Measurements from ENCODE around the gene BAG5. TPM values are rescaled to one million over a fixed set of nuclear protein-coding genes. Genes with fewer than 3 reads are reported as not detected.

BAG5 gene
- total and polyA plus RNA-seq, 2 donors (not counting 1 experiment from before 2014, with no cell fraction given), result 7.4 to 31.6 TPM

DNA sequence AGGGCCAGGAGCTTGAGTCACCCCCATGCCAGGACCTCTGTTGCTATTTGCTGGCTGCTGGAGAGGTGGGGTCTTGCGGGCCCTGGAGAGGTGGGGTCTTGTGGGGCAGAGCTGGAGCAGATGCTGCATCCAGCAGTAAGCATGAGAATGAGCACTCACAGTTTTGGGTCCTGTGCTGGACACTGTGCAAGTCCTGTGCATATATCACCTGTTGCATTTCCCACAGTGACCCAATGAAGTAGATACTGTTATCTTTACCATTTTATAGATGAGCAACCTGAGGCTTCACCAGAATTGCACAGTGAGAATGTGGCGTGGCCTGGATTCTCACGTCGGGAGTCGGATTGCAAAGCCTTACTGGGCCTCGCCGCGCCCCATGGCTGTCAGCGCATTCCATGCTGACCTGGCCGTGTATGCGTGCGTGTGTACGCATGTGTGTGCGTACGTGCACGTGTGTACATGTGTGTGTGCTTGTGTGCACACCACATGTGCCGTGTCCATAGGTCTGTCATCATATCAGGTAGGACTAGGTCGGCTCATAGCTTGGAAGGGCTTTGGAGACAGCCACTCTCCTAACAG, 12.3 kb upstream of the BAG5 start:
- no peak overlapping the region for H3K4me3 Mint-ChIP-seq
- no peaks in the 10 kb centered on the region for H3K4me1 Mint-ChIP-seq
- H3K9me3 ChIP-seq (ENCODE audit: control extremely low read depth in 1 of 3, control insufficient read depth in 2 of 3, insufficient read depth in 1 of 3, low read length in 2 of 3), result no peaks in the 10 kb centered on the region
- ATAC-seq (ENCODE audit: low read depth), result no peak
- no peak overlapping the region for H3K4me2 ChIP-seq (replicated peaks; ENCODE audit: low read depth, low read length, poor library complexity, severe bottlenecking)
- peaks cover 30% of the 10 kb centered on the region for H3K79me2 ChIP-seq (ENCODE audit: control insufficient read depth, insufficient read depth, low read length)
- H3K9ac ChIP-seq (ENCODE audit: low read length), result no peak overlapping the region
- no peak for TF ChIP-seq EZH2 (IDR thresholded peaks at IDR 0.05; ENCODE audit: borderline replicate concordance, insufficient read depth, low read depth, low read length, poor library complexity, severe bottlenecking)
- TF ChIP-seq, protein P1, sequence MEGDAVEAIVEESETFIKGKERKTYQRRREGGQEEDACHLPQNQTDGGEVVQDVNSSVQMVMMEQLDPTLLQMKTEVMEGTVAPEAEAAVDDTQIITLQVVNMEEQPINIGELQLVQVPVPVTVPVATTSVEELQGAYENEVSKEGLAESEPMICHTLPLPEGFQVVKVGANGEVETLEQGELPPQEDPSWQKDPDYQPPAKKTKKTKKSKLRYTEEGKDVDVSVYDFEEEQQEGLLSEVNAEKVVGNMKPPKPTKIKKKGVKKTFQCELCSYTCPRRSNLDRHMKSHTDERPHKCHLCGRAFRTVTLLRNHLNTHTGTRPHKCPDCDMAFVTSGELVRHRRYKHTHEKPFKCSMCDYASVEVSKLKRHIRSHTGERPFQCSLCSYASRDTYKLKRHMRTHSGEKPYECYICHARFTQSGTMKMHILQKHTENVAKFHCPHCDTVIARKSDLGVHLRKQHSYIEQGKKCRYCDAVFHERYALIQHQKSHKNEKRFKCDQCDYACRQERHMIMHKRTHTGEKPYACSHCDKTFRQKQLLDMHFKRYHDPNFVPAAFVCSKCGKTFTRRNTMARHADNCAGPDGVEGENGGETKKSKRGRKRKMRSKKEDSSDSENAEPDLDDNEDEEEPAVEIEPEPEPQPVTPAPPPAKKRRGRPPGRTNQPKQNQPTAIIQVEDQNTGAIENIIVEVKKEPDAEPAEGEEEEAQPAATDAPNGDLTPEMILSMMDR (IDR thresholded peaks at IDR 0.05), result no peak
- H3K27ac ChIP-seq (ENCODE audit: low read length in 2 of 2), result no peak overlapping the region
- no peak overlapping the region for H3K27ac Mint-ChIP-seq
- WGBS (ENCODE audit: insufficient coverage), result 96% methylated on average over 18 of the region's 18 CpGs
- H3K27me3 ChIP-seq (replicated peaks in 1 of 4; ENCODE audit: control extremely low read depth in 1 of 4, control insufficient read depth in 3 of 4, insufficient read depth in 4 of 4, low read length in 3 of 4), result no peaks in the 10 kb centered on the region
- H2AFZ ChIP-seq (ENCODE audit: insufficient read depth, low read depth, low read length, poor library complexity, severe bottlenecking), result no peak overlapping the region
- no peaks in the 10 kb centered on the region for H3K27me3 Mint-ChIP-seq
- H3K36me3 ChIP-seq (replicated peaks in 1 of 2; ENCODE audit: control extremely low read depth in 1 of 2, control insufficient read depth in 1 of 2, extremely low read depth in 1 of 2, insufficient read depth in 2 of 2, low read length in 1 of 2), result peaks cover 6 to 38% of the 10 kb centered on the region in 2 experiments
- CTCF ChIA-PET, result interaction anchor here (0.6 to 3.8 kb wide), 3 partner anchors 94 to 244 kb away, joined by 3 to 30 read pairs (median 3); no protein-coding TSS in a partner anchor
- no peaks in the 10 kb centered on the region for H3K9me3 Mint-ChIP-seq (ENCODE audit: insufficient read depth)
- DNase-seq, result no peak
- POLR2A ChIA-PET, result interaction anchor here (0.6 kb wide), 1 partner anchor 185 kb away, joined by 6 read pairs; no protein-coding TSS in a partner anchor
- intact Hi-C loops (cut with micrococcal nuclease), result no loop called here
- H3K4me1 ChIP-seq (ENCODE audit: control insufficient read depth in 2 of 2, insufficient read depth in 2 of 2, low read length in 2 of 2), result no peaks in the 10 kb centered on the region
- peaks cover 17% of the 10 kb centered on the region for H4K20me1 ChIP-seq (ENCODE audit: control insufficient read depth, insufficient read depth, low read length, poor library complexity, severe bottlenecking)
- H3K4me3 ChIP-seq (ENCODE audit: control extremely low read depth in 1 of 5, extremely low read depth in 1 of 5, insufficient read depth in 1 of 5, low read depth in 2 of 5, low read length in 4 of 5), result no peak overlapping the region

DNA sequence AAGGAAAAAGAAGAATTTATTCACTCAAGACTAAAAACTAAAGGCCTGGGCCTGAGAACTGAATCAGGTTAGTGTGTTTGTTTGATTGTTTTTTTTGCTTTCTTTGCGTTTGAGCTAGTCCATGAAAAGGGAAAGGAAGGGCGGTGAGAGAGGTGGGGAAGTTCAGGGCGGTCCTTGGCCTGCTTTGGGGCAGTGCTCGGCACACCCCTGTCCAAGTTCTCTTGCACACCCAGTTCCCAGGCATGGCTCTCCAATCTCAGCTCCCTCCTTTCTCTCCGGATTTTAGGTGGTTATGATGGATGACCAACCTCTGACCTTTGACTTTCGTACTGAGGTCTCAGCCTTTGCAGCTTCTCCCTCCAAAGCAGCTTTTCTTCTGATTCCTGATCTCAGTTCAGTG, 11.6 kb upstream of the BAG5 start:
- H3K27me3 Mint-ChIP-seq, result no peaks in the 10 kb centered on the region
- intact Hi-C loops (cut with micrococcal nuclease), result no loop called here
- Histone ChIP-seq H4K20me1 (ENCODE audit: control insufficient read depth, insufficient read depth, low read length, poor library complexity, severe bottlenecking) (peaks cover 22% of the 10 kb centered on the region), H2AFZ (ENCODE audit: insufficient read depth, low read depth, low read length, poor library complexity, severe bottlenecking) (no peak overlapping the region), H3K79me2 (ENCODE audit: control insufficient read depth, insufficient read depth, low read length) (peaks cover 36% of the 10 kb centered on the region), H3K9ac (ENCODE audit: low read length) (no peak overlapping the region), H3K4me1 (ENCODE audit: control insufficient read depth in 2 of 2, insufficient read depth in 2 of 2, low read length in 2 of 2) (no peaks in the 10 kb centered on the region), H3K9me3 (ENCODE audit: control extremely low read depth in 1 of 3, control insufficient read depth in 2 of 3, insufficient read depth in 1 of 3, low read length in 2 of 3) (no peaks in the 10 kb centered on the region), H3K4me2 (replicated peaks; ENCODE audit: low read depth, low read length, poor library complexity, severe bottlenecking) (no peak overlapping the region), H3K4me3 (ENCODE audit: control extremely low read depth in 1 of 5, extremely low read depth in 1 of 5, insufficient read depth in 1 of 5, low read depth in 2 of 5, low read length in 4 of 5) (no peak overlapping the region), H3K27ac (ENCODE audit: low read length in 2 of 2) (no peak overlapping the region), H3K36me3 (replicated peaks in 1 of 2; ENCODE audit: control extremely low read depth in 1 of 2, control insufficient read depth in 1 of 2, extremely low read depth in 1 of 2, insufficient read depth in 2 of 2, low read length in 1 of 2) (peaks cover 6 to 40% of the 10 kb centered on the region in 2 experiments), H3K27me3 (replicated peaks in 1 of 4; ENCODE audit: control extremely low read depth in 1 of 4, control insufficient read depth in 3 of 4, insufficient read depth in 4 of 4, low read length in 3 of 4) (no peaks in the 10 kb centered on the region)
- no peak overlapping the region for H3K4me3 Mint-ChIP-seq
- ATAC-seq (ENCODE audit: low read depth), result no peak
- WGBS (ENCODE audit: insufficient coverage), result 93% methylated on average over 3 of the region's 6 CpGs
- no peak for DNase-seq
- H3K27ac Mint-ChIP-seq, result no peak overlapping the region
- H3K4me1 Mint-ChIP-seq, result peaks cover 3% of the 10 kb centered on the region
- TF ChIP-seq, protein P1 (IDR thresholded peaks at IDR 0.05), result no peak
- TF ChIP-seq EZH2 (IDR thresholded peaks at IDR 0.05; ENCODE audit: borderline replicate concordance, insufficient read depth, low read depth, low read length, poor library complexity, severe bottlenecking), result no peak
- H3K9me3 Mint-ChIP-seq (ENCODE audit: insufficient read depth), result no peaks in the 10 kb centered on the region
- POLR2A ChIA-PET, result no interaction called here
- CTCF ChIA-PET, result interaction anchor here (0.5 to 3.8 kb wide), 5 partner anchors 94 to 862 kb away, joined by 3 to 30 read pairs (median 3); no protein-coding TSS in a partner anchor

Measured in B cell (primary cell).